Thyroid gland (tissue), 4 donors: Measurements from ENCODE around the gene SPTLC2.

Experiments
- POLR2A ChIP-seq, 2 donors: fragments of 450-650 bp; IDR thresholded peaks; one replicate each; pipeline ENCODE4 v1.6.1; 2017; ENCODE audit warnings: antibody characterized with exemption in 2 of 2, mild to moderate bottlenecking in 2 of 2, moderate library complexity in 1 of 2
- TF ChIP-seq, protein P1 (sequence below), 6 experiments: fragments of 200-600 bp in 3 of 6; fragments of 450-650 bp in 3 of 6; sonication (generic) in 3 of 6; IDR thresholded peaks; one replicate each; pipeline ENCODE4 v1.5.1; 2016 to 2019; ENCODE audit warnings: antibody characterized with exemption in 6 of 6, mild to moderate bottlenecking in 2 of 6, inconsistent platforms in 1 of 6, moderate library complexity in 1 of 6

GRCh38 chr14:77557391-77557790 lies 59.0 kb downstream of the SPTLC2 start:
- TF ChIP-seq, protein P1, sequence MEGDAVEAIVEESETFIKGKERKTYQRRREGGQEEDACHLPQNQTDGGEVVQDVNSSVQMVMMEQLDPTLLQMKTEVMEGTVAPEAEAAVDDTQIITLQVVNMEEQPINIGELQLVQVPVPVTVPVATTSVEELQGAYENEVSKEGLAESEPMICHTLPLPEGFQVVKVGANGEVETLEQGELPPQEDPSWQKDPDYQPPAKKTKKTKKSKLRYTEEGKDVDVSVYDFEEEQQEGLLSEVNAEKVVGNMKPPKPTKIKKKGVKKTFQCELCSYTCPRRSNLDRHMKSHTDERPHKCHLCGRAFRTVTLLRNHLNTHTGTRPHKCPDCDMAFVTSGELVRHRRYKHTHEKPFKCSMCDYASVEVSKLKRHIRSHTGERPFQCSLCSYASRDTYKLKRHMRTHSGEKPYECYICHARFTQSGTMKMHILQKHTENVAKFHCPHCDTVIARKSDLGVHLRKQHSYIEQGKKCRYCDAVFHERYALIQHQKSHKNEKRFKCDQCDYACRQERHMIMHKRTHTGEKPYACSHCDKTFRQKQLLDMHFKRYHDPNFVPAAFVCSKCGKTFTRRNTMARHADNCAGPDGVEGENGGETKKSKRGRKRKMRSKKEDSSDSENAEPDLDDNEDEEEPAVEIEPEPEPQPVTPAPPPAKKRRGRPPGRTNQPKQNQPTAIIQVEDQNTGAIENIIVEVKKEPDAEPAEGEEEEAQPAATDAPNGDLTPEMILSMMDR (IDR thresholded peaks at IDR 0.05), result no peak
- TF ChIP-seq POLR2A (IDR thresholded peaks at IDR 0.05), result no peak
